HepG2 (cell line): Measurements from ENCODE around the gene SLC51B. TPM values are rescaled to one million over a fixed set of nuclear protein-coding genes. Genes with fewer than 3 reads are reported as not detected.

ENCODE experiments used
- ATAC-seq: fragments of 200-7000 bp; cut with Tn5 transposase; 3 replicates; pipeline ENCODE4 v1.9.1; 2020; ENCODE audit warnings: mild to moderate bottlenecking, moderate library complexity
- BruUV-seq: library from RNA; stranded (reverse); fragments of 400-500 nt; replicated peaks from 2 replicates; lab custom pipeline; 2021; lab: Mats Ljungman, UMichigan
- CTCF ChIA-PET: fragments of 300-600 bp; formaldehyde crosslinking; extraction: SDS; loops from one replicate; lab custom pipeline; 2021; ENCODE audit warnings: low total read pairs, inconsistent platforms, low intra/inter-chr PET ratio; lab: Yijun Ruan, JAX
- POLR2A ChIA-PET: fragments of 350-600 bp; sonication (Branson Sonifier 250); formaldehyde crosslinking; loops from one replicate; lab custom pipeline; 2020; ENCODE audit warnings: antibody characterized with exemption, inconsistent platforms; lab: Yijun Ruan, JAX
- DNase-seq: peaks from one replicate; pipeline ENCODE4 v3.0.0-alpha.2; 2015; ENCODE audit warnings: low spot score
- FAIRE-seq: peaks from 3 replicates; lab custom pipeline; 2011; peaks lifted over from hg19 to GRCh38; lab: Jason Lieb, UNC
- H2AFZ ChIP-seq: one replicate; pipeline ENCODE4 v1.6.1; 2011; ENCODE audit warnings: low read length, inconsistent platforms
- H3K27ac ChIP-seq: fragments of 300-600 bp; 3 replicates; pipeline ENCODE4 v1.8.0; 2011; ENCODE audit warnings: mixed run types, mild to moderate bottlenecking, mixed read lengths, low read length, inconsistent platforms; ENCODE audit not compliant: insufficient read depth; ENCODE audit errors: extremely low read length
- H3K27me3 ChIP-seq, 2 experiments: fragments of 200-600 bp in 1 of 2; 2 replicates in 1 of 2; 3 replicates in 1 of 2; pipeline versions ENCODE4 v1.6.0 to v1.8.0; 2011; ENCODE audit warnings: low read length in 2 of 2, mild to moderate bottlenecking in 2 of 2, moderate library complexity in 2 of 2, inconsistent platforms in 1 of 2; ENCODE audit not compliant: insufficient read depth in 2 of 2, control insufficient read depth in 1 of 2
- H3K36me3 ChIP-seq, 2 experiments: fragments of 200-600 bp in 1 of 2; replicated peaks in 1 of 2; 2 replicates in 1 of 2; 3 replicates in 1 of 2; pipeline versions ENCODE4 v1.5.1 to v1.8.0; 2011; ENCODE audit warnings: low read length in 2 of 2, inconsistent platforms in 1 of 2; ENCODE audit not compliant: insufficient read depth in 2 of 2, control insufficient read depth in 1 of 2
- H3K4me1 ChIP-seq: 2 replicates; pipeline ENCODE4 v1.5.1; 2012; ENCODE audit warnings: low read length, inconsistent platforms; ENCODE audit not compliant: insufficient read depth
- H3K4me2 ChIP-seq: 2 replicates; pipeline ENCODE4 v1.6.0; 2011; ENCODE audit warnings: low read depth, low read length, inconsistent platforms
- H3K4me3 ChIP-seq, 3 experiments: fragments of 200-600 bp in 1 of 3; sonication (generic), shearing (Covaris generic) in 1 of 3; replicated peaks in 1 of 3; 2 replicates each; pipeline ENCODE4 v1.5.1; 2011 to 2016; ENCODE audit warnings: low read length in 3 of 3, inconsistent platforms in 2 of 3, low read depth in 2 of 3, mild to moderate bottlenecking in 2 of 3, control low read depth in 1 of 3, mixed read lengths in 1 of 3; ENCODE audit not compliant: insufficient read depth in 1 of 3
- H3K79me2 ChIP-seq: one replicate; pipeline ENCODE4 v1.6.1; 2011; ENCODE audit warnings: low read length, inconsistent platforms; ENCODE audit not compliant: insufficient read depth
- H3K9ac ChIP-seq: 2 replicates; pipeline ENCODE4 v1.6.0; 2011; ENCODE audit warnings: mild to moderate bottlenecking, low read depth, low read length, inconsistent platforms; ENCODE audit not compliant: insufficient read depth
- H3K9me3 ChIP-seq: 2 replicates; pipeline ENCODE4 v1.5.1; 2012; ENCODE audit warnings: mild to moderate bottlenecking, low read length
- H4K20me1 ChIP-seq: 2 replicates; pipeline ENCODE4 v1.6.0; 2011; ENCODE audit warnings: inconsistent platforms, mild to moderate bottlenecking, low read length, moderate library complexity; ENCODE audit not compliant: insufficient read depth
- CEBPG ChIP-seq: IDR thresholded peaks from 2 replicates; pipeline ENCODE4 v1.6.1; 2016
- DNMT3B ChIP-seq: conservative IDR thresholded peaks from 2 replicates; pipeline ENCODE4 v1.6.1; 2016; ENCODE audit warnings: missing biosample characterization, control low read depth
- GTF3A ChIP-seq: sonication (generic); formaldehyde crosslinking; conservative IDR thresholded peaks from 2 replicates; pipeline ENCODE4 v1.4.0; 2020; ENCODE audit warnings: mild to moderate bottlenecking, missing genetic modification reagents
- MTA3 ChIP-seq: sonication (generic); formaldehyde crosslinking; IDR thresholded peaks from 2 replicates; pipeline ENCODE4 v1.4.0; 2020; ENCODE audit warnings: missing genetic modification reagents
- PHF20 ChIP-seq: sonication (generic); formaldehyde crosslinking; IDR thresholded peaks from 2 replicates; pipeline ENCODE4 v1.5.0; 2020; ENCODE audit warnings: mild to moderate bottlenecking, missing genetic modification reagents
- RAD21 ChIP-seq: fragments of 450-650 bp; formaldehyde crosslinking; IDR thresholded peaks from 2 replicates; pipeline ENCODE4 v1.5.0; 2020; ENCODE audit warnings: mild to moderate bottlenecking
- SMAD9 ChIP-seq: sonication (generic); formaldehyde crosslinking; IDR thresholded peaks from 2 replicates; pipeline ENCODE4 v1.5.1; 2020; ENCODE audit warnings: mild to moderate bottlenecking, missing genetic modification reagents
- SMC3 ChIP-seq: IDR thresholded peaks from 2 replicates; pipeline ENCODE4 v1.6.1; 2011; ENCODE audit warnings: low read length, improper control_type of control experiment
- SOX13 ChIP-seq, 3 experiments: fragments of 450-650 bp in 1 of 3; sonication (generic) in 1 of 3; formaldehyde crosslinking in 1 of 3; IDR thresholded peaks in 2 of 3; conservative IDR thresholded peaks in 1 of 3; 2 replicates each; pipeline versions ENCODE4 v1.5.0 to v1.6.1; 2016 to 2020; ENCODE audit warnings: antibody characterized with exemption in 1 of 3, mild to moderate bottlenecking in 1 of 3, missing compliant biosample characterization in 1 of 3, missing genetic modification reagents in 1 of 3, moderate library complexity in 1 of 3
- STAG1 ChIP-seq: sonication (generic); formaldehyde crosslinking; IDR thresholded peaks from 2 replicates; pipeline ENCODE4 v1.4.0; 2020; ENCODE audit warnings: missing genetic modification reagents
- U2AF2 ChIP-seq: fragments of 200-400 bp; formaldehyde crosslinking; IDR thresholded peaks from 2 replicates; pipeline ENCODE4 v1.6.1; 2017; ENCODE audit warnings: low read depth, mild to moderate bottlenecking, low read length
- ZBTB8A ChIP-seq: sonication (generic); formaldehyde crosslinking; IDR thresholded peaks from 2 replicates; pipeline ENCODE4 v1.4.0; 2020; ENCODE audit warnings: mild to moderate bottlenecking, low read depth, missing genetic modification reagents, borderline replicate concordance
- WGBS: methylation state at CpG from one replicate; pipeline ENCODE4 v1.1.6; 2017; ENCODE audit warnings: low lambda C conversion rate; 5-methylcytosine and 5-hydroxymethylcytosine counted together
- in situ Hi-C: cut with HindIII; loops from 2 replicates; pipeline ENCODE4 v1.10.0; 2017; ENCODE audit warnings: low pct_unique_long_range_greater_than_20kb; ENCODE audit not compliant: extremely low pct_ligation_motif_present
- intact Hi-C: fragments of 100-400 bp; cut with micrococcal nuclease; formaldehyde crosslinking; loops from one replicate; pipeline ENCODE4 v1.10.0; 2022; ENCODE audit not compliant: unreplicated experiment
- polyA plus RNA-seq, 8 experiments: library from polyadenylated mRNA; depleted of rRNA in 3 of 8; stranded (reverse) in 7 of 8; unstranded in 1 of 8; fragments of >200 nt; fragmentation: Illumina TruSeq in 4 of 8; extraction: Trizol in 4 of 8; gene quantifications; 2 replicates each; pipeline versions ENCODE4 v1.2.1 to v1.2.3, GENCODE V29; 2011 to 2016; ENCODE audit warnings: low read depth in 4 of 8, missing spikeins in 1 of 8, mixed read lengths in 1 of 8; ENCODE audit not compliant: insufficient read depth in 1 of 8
- total RNA-seq, 5 experiments: library from RNA; depleted of rRNA; stranded (reverse); fragments of >200 nt; fragmentation: Illumina TruSeq; extraction: Trizol; gene quantifications; 2 replicates each; pipeline ENCODE4 v1.2.3, GENCODE V29; 2016; ENCODE audit warnings: low read depth in 1 of 5
- TF ChIP-seq, protein P1 (sequence below): sonication (generic); formaldehyde crosslinking; IDR thresholded peaks from 2 replicates; pipeline ENCODE4 v1.4.0; 2020; ENCODE audit warnings: missing genetic modification reagents
- TF ChIP-seq, protein P2 (sequence below): sonication (generic); formaldehyde crosslinking; IDR thresholded peaks from 2 replicates; pipeline ENCODE4 v1.4.0; 2020; ENCODE audit warnings: mild to moderate bottlenecking, missing genetic modification reagents

SLC51B gene
- total and polyA plus RNA-seq, 2 of the 13 experiments (the other 11 are each of a cell fraction or from before 2014, with no cell fraction given) = 14.9 to 17.1 TPM

- in situ Hi-C loops = loop anchor here (10.0 kb wide), 2 partner anchors 51 to 261 kb away; partner anchors contain the start of gene RNU5A-1
- POLR2A ChIA-PET = interaction anchor here (0.7 to 1.3 kb wide), 6 partner anchors 11 to 267 kb away, joined by 3 to 7 read pairs (median 4); partner anchors contain the start of gene SLC51B
- peak; percentile 66; the same call in 1 of the 2 replicates for TF ChIP-seq RAD21 (CRISPR knock-in tag)
- peak; percentile 86 for TF ChIP-seq STAG1 (CRISPR knock-in tag)
- no peak for TF ChIP-seq U2AF2
- TF ChIP-seq MTA3 (CRISPR knock-in tag) = no peak
- TF ChIP-seq GTF3A (CRISPR knock-in tag) = no peak
- TF ChIP-seq, protein P1, sequence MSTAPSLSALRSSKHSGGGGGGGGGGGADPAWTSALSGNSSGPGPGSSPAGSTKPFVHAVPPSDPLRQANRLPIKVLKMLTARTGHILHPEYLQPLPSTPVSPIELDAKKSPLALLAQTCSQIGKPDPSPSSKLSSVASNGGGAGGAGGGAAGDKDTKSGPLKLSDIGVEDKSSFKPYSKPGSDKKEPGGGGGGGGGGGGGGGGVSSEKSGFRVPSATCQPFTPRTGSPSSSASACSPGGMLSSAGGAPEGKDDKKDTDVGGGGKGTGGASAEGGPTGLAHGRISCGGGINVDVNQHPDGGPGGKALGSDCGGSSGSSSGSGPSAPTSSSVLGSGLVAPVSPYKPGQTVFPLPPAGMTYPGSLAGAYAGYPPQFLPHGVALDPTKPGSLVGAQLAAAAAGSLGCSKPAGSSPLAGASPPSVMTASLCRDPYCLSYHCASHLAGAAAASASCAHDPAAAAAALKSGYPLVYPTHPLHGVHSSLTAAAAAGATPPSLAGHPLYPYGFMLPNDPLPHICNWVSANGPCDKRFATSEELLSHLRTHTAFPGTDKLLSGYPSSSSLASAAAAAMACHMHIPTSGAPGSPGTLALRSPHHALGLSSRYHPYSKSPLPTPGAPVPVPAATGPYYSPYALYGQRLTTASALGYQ (CRISPR knock-in tag) = no peak
- TF ChIP-seq, protein P2, sequence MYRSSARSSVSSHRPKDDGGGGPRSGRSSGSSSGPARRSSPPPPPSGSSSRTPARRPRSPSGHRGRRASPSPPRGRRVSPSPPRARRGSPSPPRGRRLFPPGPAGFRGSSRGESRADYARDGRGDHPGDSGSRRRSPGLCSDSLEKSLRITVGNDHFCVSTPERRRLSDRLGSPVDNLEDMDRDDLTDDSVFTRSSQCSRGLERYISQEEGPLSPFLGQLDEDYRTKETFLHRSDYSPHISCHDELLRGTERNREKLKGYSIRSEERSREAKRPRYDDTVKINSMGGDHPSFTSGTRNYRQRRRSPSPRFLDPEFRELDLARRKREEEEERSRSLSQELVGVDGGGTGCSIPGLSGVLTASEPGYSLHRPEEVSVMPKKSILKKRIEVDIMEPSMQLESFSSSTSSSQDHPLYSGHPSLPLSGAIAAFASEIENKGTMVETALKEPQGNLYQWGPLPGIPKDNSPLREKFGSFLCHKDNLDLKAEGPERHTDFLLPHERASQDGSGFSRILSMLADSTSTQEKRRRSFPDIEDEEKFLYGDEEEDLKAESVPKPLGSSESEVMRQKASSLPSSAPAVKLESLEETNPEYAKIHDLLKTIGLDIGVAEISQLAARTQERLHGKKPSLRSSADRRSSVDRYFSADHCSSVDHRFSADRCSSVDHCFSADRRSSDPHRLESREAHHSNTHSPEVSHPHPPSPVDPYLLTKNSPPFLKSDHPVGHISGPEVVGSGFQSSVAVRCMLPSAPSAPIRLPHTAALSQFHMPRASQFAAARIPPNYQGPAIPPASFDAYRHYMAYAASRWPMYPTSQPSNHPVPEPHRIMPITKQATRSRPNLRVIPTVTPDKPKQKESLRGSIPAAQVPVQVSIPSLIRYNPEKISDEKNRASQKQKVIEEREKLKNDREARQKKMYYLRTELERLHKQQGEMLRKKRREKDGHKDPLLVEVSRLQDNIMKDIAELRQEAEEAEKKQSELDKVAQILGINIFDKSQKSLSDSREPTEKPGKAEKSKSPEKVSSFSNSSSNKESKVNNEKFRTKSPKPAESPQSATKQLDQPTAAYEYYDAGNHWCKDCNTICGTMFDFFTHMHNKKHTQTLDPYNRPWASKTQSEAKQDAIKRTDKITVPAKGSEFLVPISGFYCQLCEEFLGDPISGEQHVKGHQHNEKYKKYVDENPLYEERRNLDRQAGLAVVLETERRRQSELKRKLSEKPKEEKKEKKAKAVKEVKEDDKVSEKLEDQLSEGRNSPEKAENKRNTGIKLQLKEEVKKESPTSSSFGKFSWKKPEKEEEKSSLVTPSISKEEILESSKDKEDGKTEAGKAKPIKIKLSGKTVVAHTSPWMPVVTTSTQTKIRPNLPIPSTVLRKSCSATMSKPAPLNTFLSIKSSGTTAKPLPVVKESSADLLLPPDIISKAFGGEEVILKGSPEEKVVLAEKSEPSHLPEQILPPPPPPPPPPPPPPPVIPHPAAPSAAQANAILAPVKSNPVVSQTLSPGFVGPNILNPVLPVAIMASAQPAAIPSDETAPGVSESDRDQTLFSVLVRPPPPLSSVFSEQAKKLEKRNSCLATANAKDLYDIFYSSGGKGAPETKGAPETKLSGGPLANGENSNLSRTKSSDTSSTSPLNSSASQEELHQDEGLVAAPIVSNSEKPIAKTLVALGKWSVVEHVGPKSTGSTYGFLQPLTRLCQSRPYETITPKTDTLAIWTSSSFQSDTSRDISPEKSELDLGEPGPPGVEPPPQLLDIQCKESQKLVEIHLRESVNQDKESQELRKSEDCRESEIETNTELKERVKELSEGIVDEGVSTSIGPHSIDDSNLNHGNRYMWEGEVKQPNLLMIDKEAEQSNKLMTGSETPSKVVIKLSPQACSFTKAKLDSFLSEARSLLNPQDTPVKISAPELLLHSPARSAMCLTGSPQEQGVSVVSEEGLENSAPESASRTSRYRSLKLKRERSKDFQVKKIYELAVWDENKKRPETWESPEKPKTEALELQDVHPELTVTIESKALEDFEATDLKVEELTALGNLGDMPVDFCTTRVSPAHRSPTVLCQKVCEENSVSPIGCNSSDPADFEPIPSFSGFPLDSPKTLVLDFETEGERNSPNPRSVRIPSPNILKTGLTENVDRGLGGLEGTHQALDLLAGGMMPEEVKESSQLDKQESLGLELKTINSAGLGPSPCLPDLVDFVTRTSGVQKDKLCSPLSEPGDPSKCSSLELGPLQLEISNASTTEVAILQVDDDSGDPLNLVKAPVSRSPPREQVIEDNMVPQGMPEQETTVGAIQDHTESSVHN (CRISPR knock-in tag) = no peak
- no peak for TF ChIP-seq PHF20 (CRISPR knock-in tag)
- TF ChIP-seq SOX13 (IDR thresholded peaks at IDR 0.05) = no peak
- peak in 1 of 2 experiments; percentile 10; a peak in 1 of 4 replicates for TF ChIP-seq SOX13 (CRISPR knock-in tag; conservative IDR thresholded peaks at IDR 0.05 in 1 of 2, IDR thresholded peaks at IDR 0.05 in 1 of 2)
- TF ChIP-seq ZBTB8A (CRISPR knock-in tag) = no peak
- no peak for TF ChIP-seq DNMT3B
- TF ChIP-seq SMC3 = peak; percentile 71
- no peak for TF ChIP-seq SMAD9
- TF ChIP-seq CEBPG (CRISPR knock-in tag) = peak; percentile 46
Measured at GRCh38 chr15:65033659-65034269, 11.4 kb upstream of the SLC51B start.

More at GRCh38 chr15:65033659-65034269, 11.4 kb upstream of the SLC51B start:
- ATAC-seq (peak; percentile 63), FAIRE-seq (peak; percentile 70), DNase-seq (peak; percentile 63)
- intact Hi-C loops = loop anchor here (1.0 to 10.0 kb wide), 8 partner anchors 12 to 264 kb away; partner anchors contain the start of genes CLPX, RNU5A-1 and SLC51B
- Histone ChIP-seq H3K9me3 (no peaks in the 10 kb centered on the region), H2AFZ (peak overlapping the region; percentile 21), H3K4me3 (peak overlapping the region; percentile 17 to 52 (median 34); a peak in 3 of 6 replicates), H4K20me1 (no peaks in the 10 kb centered on the region), H3K36me3 (no peaks in the 10 kb centered on the region), H3K4me1 (peaks cover 65% of the 10 kb centered on the region), H3K4me2 (peak overlapping the region; percentile 70), H3K27me3 (no peaks in the 10 kb centered on the region; a peak in 1 of 5 replicates), H3K27ac (no peak overlapping the region), H3K9ac (peak overlapping the region; percentile 23; the same call in 1 of the 2 replicates), H3K79me2 (peaks cover 2% of the 10 kb centered on the region)
- CTCF ChIA-PET = interaction anchor here (0.8 to 3.1 kb wide), 13 partner anchors 10 to 303 kb away, joined by 3 to 56 read pairs (median 6); no protein-coding TSS in a partner anchor
- WGBS = 2% methylated on average over 4 of the region's 4 CpGs
- no TSS peak for BruUV-seq
